Calu3 (cell line): ENCODE results near the gene GPATCH8. TPM values are rescaled to one million over a fixed set of nuclear protein-coding genes. Genes with fewer than 3 reads are reported as not detected.

Source experiments
- BruUV-seq: library from RNA; stranded (reverse); fragments of 400-500 nt; replicated peaks from 2 replicates; lab custom pipeline; 2021; lab: Mats Ljungman, UMichigan
- CTCF ChIA-PET: fragments of 300-600 bp; sonication (Branson Sonifier 250); formaldehyde crosslinking; loops from one replicate; lab custom pipeline; 2022; ENCODE audit warnings: antibody characterized with exemption; lab: Charles Lee
- DNase-seq: peaks from one replicate; pipeline ENCODE4 v3.0.0; 2022
- H3K27ac Mint-ChIP-seq: one replicate; pipeline ENCODE4 v1.8.0; 2022; ENCODE audit warnings: mixed read lengths; ENCODE audit not compliant: unreplicated experiment
- H3K27me3 Mint-ChIP-seq: one replicate; pipeline ENCODE4 v1.8.0; 2022; ENCODE audit warnings: mixed read lengths; ENCODE audit not compliant: unreplicated experiment
- H3K36me3 Mint-ChIP-seq: one replicate; pipeline ENCODE4 v1.8.0; 2022; ENCODE audit warnings: mild to moderate bottlenecking, moderate library complexity, mixed read lengths; ENCODE audit not compliant: insufficient read depth, unreplicated experiment
- H3K4me1 Mint-ChIP-seq: one replicate; pipeline ENCODE4 v1.8.0; 2022; ENCODE audit warnings: mild to moderate bottlenecking, low read depth, mixed read lengths; ENCODE audit not compliant: unreplicated experiment
- H3K4me3 Mint-ChIP-seq: one replicate; pipeline ENCODE4 v1.8.0; 2022; ENCODE audit warnings: mild to moderate bottlenecking, low read depth, moderate library complexity, mixed read lengths; ENCODE audit not compliant: unreplicated experiment
- H3K9me3 Mint-ChIP-seq: one replicate; pipeline ENCODE4 v1.8.0; 2022; ENCODE audit warnings: low read depth, mixed read lengths; ENCODE audit not compliant: unreplicated experiment
- intact Hi-C: fragments of 100-400 bp; cut with micrococcal nuclease; formaldehyde crosslinking; loops from one replicate; pipeline ENCODE4 v1.10.0; 2022; ENCODE audit not compliant: unreplicated experiment
- total RNA-seq: library from RNA; stranded (reverse); gene quantifications from 2 replicates; pipeline ENCODE4 v1.2.3, GENCODE V29; 2022
- TF ChIP-seq, protein P1 (sequence below): fragments of 200-600 bp; IDR thresholded peaks from one replicate; pipeline ENCODE4 v1.8.0; 2022; ENCODE audit warnings: antibody characterized with exemption; ENCODE audit not compliant: unreplicated experiment

Gene GPATCH8
- total RNA-seq, 1 experiment from 2014 or later = 60.1 TPM

- CTCF ChIA-PET = no interaction called here
- TF ChIP-seq, protein P1, sequence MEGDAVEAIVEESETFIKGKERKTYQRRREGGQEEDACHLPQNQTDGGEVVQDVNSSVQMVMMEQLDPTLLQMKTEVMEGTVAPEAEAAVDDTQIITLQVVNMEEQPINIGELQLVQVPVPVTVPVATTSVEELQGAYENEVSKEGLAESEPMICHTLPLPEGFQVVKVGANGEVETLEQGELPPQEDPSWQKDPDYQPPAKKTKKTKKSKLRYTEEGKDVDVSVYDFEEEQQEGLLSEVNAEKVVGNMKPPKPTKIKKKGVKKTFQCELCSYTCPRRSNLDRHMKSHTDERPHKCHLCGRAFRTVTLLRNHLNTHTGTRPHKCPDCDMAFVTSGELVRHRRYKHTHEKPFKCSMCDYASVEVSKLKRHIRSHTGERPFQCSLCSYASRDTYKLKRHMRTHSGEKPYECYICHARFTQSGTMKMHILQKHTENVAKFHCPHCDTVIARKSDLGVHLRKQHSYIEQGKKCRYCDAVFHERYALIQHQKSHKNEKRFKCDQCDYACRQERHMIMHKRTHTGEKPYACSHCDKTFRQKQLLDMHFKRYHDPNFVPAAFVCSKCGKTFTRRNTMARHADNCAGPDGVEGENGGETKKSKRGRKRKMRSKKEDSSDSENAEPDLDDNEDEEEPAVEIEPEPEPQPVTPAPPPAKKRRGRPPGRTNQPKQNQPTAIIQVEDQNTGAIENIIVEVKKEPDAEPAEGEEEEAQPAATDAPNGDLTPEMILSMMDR = no peak
- H3K9me3 Mint-ChIP-seq = no peaks in the 10 kb centered on the region
- H3K27me3 Mint-ChIP-seq = no peaks in the 10 kb centered on the region
- no peaks in the 10 kb centered on the region for H3K4me1 Mint-ChIP-seq
- no peak overlapping the region for H3K4me3 Mint-ChIP-seq
- no peak for DNase-seq
- no peak overlapping the region for H3K27ac Mint-ChIP-seq
- intact Hi-C loops = no loop called here
- BruUV-seq = no TSS peak
- H3K36me3 Mint-ChIP-seq = peaks cover 12% of the 10 kb centered on the region
Observed at GRCh38 chr17:44473367-44473766, 29.8 kb downstream of the GPATCH8 start.

GRCh38 chr17:44469676-44470075, 33.5 kb downstream of the GPATCH8 start:
- CTCF ChIA-PET = interaction anchor here (1.4 to 2.0 kb wide), 2 partner anchors 16 to 25 kb away, joined by 3 to 5 read pairs; no protein-coding TSS in a partner anchor

DNA sequence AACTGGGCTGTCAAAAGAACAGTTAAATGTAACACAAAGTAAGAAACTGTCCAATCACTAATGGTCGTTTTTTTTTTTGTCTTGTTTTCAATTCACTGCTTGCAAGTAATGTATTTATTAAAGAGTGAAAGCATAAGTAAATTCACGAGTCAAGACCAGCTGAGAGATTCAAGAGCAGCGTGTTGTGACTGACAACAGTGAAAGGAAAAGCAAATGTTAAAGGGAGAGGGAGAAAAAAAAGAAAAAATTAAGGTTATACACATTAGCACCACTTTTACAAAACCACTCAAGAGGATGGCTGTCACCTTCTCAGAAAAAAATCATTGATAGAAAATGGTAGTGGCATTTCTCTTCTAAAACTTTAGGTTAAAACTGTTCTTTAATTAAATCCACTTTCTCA, 36.1 kb downstream of the GPATCH8 start:
- H3K27me3 Mint-ChIP-seq = no peaks in the 10 kb centered on the region
- DNase-seq = no peak
- no peak overlapping the region for H3K4me3 Mint-ChIP-seq
- BruUV-seq = no TSS peak
- H3K36me3 Mint-ChIP-seq = peaks cover 11% of the 10 kb centered on the region
- H3K9me3 Mint-ChIP-seq = no peaks in the 10 kb centered on the region
- no peak overlapping the region for H3K27ac Mint-ChIP-seq
- intact Hi-C loops = no loop called here
- TF ChIP-seq, protein P1 = no peak
- H3K4me1 Mint-ChIP-seq = no peaks in the 10 kb centered on the region
- CTCF ChIA-PET = no interaction called here

More at GRCh38 chr17:44469676-44470075, 33.5 kb downstream of the GPATCH8 start:
- TF ChIP-seq, protein P1 = no peak
- DNase-seq = no peak
- Mint-ChIP-seq H3K36me3 (peaks cover 12% of the 10 kb centered on the region), H3K27me3 (no peaks in the 10 kb centered on the region), H3K4me1 (no peaks in the 10 kb centered on the region), H3K4me3 (no peak overlapping the region), H3K27ac (no peak overlapping the region), H3K9me3 (no peaks in the 10 kb centered on the region)
- intact Hi-C loops = no loop called here
- no TSS peak for BruUV-seq

- Mint-ChIP-seq H3K4me3 (no peak overlapping the region), H3K4me1 (no peaks in the 10 kb centered on the region), H3K9me3 (no peaks in the 10 kb centered on the region), H3K36me3 (peaks cover 9% of the 10 kb centered on the region), H3K27ac (no peak overlapping the region), H3K27me3 (no peaks in the 10 kb centered on the region)
- CTCF ChIA-PET = no interaction called here
- no TSS peak for BruUV-seq
- DNase-seq = no peak
- TF ChIP-seq, protein P1 = no peak
- intact Hi-C loops = no loop called here
Observed at GRCh38 chr17:44466339-44466738, 36.9 kb downstream of the GPATCH8 start.
